HepG2 (cell line): ENCODE data around the gene MFSD2B. TPM values are rescaled to one million over a fixed set of nuclear protein-coding genes. Genes with fewer than 3 reads are reported as not detected.

Experiments
- CENPT ChIP-seq: sonication (generic); formaldehyde crosslinking; IDR thresholded peaks from 2 replicates; pipeline ENCODE4 v1.8.0; 2022; ENCODE audit warnings: low read depth, mild to moderate bottlenecking, moderate library complexity, missing genetic modification reagents
- HOXD1 ChIP-seq: sonication (generic); formaldehyde crosslinking; IDR thresholded peaks from 2 replicates; pipeline ENCODE4 v1.5.0; 2020; ENCODE audit warnings: missing genetic modification reagents
- MIER2 ChIP-seq: IDR thresholded peaks from 2 replicates; pipeline ENCODE4 v1.6.1; 2016; ENCODE audit warnings: missing biosample characterization, missing genetic modification reagents
- NONO ChIP-seq, 2 experiments: fragments of 450-650 bp in 1 of 2; sonication (generic) in 1 of 2; formaldehyde crosslinking in 1 of 2; IDR thresholded peaks in 1 of 2; conservative IDR thresholded peaks in 1 of 2; 2 replicates each; pipeline versions ENCODE4 v1.6.1 to v1.8.0; 2017 to 2022; ENCODE audit warnings: mild to moderate bottlenecking in 1 of 2, missing genetic modification reagents in 1 of 2, moderate library complexity in 1 of 2
- RAD51 ChIP-seq: fragments of 450-650 bp; IDR thresholded peaks from 2 replicates; pipeline ENCODE4 v1.6.1; 2016; ENCODE audit warnings: borderline replicate concordance
- RFXAP ChIP-seq: sonication (generic); formaldehyde crosslinking; IDR thresholded peaks from 2 replicates; pipeline ENCODE4 v1.4.0; 2020; ENCODE audit warnings: missing genetic modification reagents, borderline replicate concordance
- SMAD9 ChIP-seq: sonication (generic); formaldehyde crosslinking; IDR thresholded peaks from 2 replicates; pipeline ENCODE4 v1.5.1; 2020; ENCODE audit warnings: mild to moderate bottlenecking, missing genetic modification reagents
- SNAPC2 ChIP-seq: sonication (generic); formaldehyde crosslinking; IDR thresholded peaks from 2 replicates; pipeline ENCODE4 v1.8.1; 2022; ENCODE audit warnings: mild to moderate bottlenecking, missing genetic modification reagents
- SRSF1 ChIP-seq: fragments of 200-400 bp; formaldehyde crosslinking; optimal IDR thresholded peaks from 2 replicates; pipeline ENCODE3; 2017; ENCODE audit warnings: mild to moderate bottlenecking, low read depth, low read length, moderate library complexity
- ZNF260 ChIP-seq: sonication (generic); formaldehyde crosslinking; IDR thresholded peaks from 2 replicates; pipeline ENCODE4 v1.4.0; 2020; ENCODE audit warnings: missing genetic modification reagents, low read depth, mild to moderate bottlenecking, borderline replicate concordance
- ZNF263 ChIP-seq: sonication (generic); formaldehyde crosslinking; IDR thresholded peaks from 2 replicates; pipeline ENCODE4 v1.4.0; 2020; ENCODE audit warnings: missing genetic modification reagents
- ZNF501 ChIP-seq: sonication (generic); formaldehyde crosslinking; IDR thresholded peaks from 2 replicates; pipeline ENCODE4 v1.5.1; 2020; ENCODE audit warnings: mild to moderate bottlenecking, moderate library complexity, missing genetic modification reagents
- ZNF569 ChIP-seq: sonication (generic); formaldehyde crosslinking; IDR thresholded peaks from 2 replicates; pipeline ENCODE4 v1.5.0; 2020; ENCODE audit warnings: mild to moderate bottlenecking, missing genetic modification reagents, moderate library complexity, borderline replicate concordance
- ZNF772 ChIP-seq: sonication (generic); formaldehyde crosslinking; IDR thresholded peaks from 2 replicates; pipeline ENCODE4 v1.5.0; 2020; ENCODE audit warnings: mild to moderate bottlenecking, missing genetic modification reagents
- ZNF781 ChIP-seq: sonication (generic); formaldehyde crosslinking; IDR thresholded peaks from 2 replicates; pipeline ENCODE4 v1.5.1; 2020; ENCODE audit warnings: borderline replicate concordance, mild to moderate bottlenecking, missing genetic modification reagents; ENCODE audit errors: not compliant biosample characterization
- ZSCAN31 ChIP-seq: sonication (generic); formaldehyde crosslinking; IDR thresholded peaks from 2 replicates; pipeline ENCODE4 v1.5.0; 2020; ENCODE audit warnings: low read depth, mild to moderate bottlenecking, missing genetic modification reagents
- polyA plus RNA-seq, 8 experiments: library from polyadenylated mRNA; depleted of rRNA in 3 of 8; stranded (reverse) in 7 of 8; unstranded in 1 of 8; fragments of >200 nt; fragmentation: Illumina TruSeq in 4 of 8; extraction: Trizol in 4 of 8; gene quantifications; 2 replicates each; pipeline versions ENCODE4 v1.2.1 to v1.2.3, GENCODE V29; 2011 to 2016; ENCODE audit warnings: low read depth in 4 of 8, missing spikeins in 1 of 8, mixed read lengths in 1 of 8; ENCODE audit not compliant: insufficient read depth in 1 of 8
- total RNA-seq, 5 experiments: library from RNA; depleted of rRNA; stranded (reverse); fragments of >200 nt; fragmentation: Illumina TruSeq; extraction: Trizol; gene quantifications; 2 replicates each; pipeline ENCODE4 v1.2.3, GENCODE V29; 2016; ENCODE audit warnings: low read depth in 1 of 5
- TF ChIP-seq, protein P1 (sequence below): sonication (generic); formaldehyde crosslinking; IDR thresholded peaks from 2 replicates; pipeline ENCODE4 v1.5.0; 2020; ENCODE audit warnings: missing genetic modification reagents
- TF ChIP-seq, protein P2 (sequence below): sonication (generic); formaldehyde crosslinking; IDR thresholded peaks from 2 replicates; pipeline ENCODE4 v1.4.0; 2020; ENCODE audit warnings: mild to moderate bottlenecking, missing genetic modification reagents
- TF ChIP-seq, protein P3 (sequence below): sonication (generic); formaldehyde crosslinking; IDR thresholded peaks from 2 replicates; pipeline ENCODE4 v1.4.0; 2020; ENCODE audit warnings: missing genetic modification reagents, borderline replicate concordance
- TF ChIP-seq, protein P4 (sequence below): sonication (generic); formaldehyde crosslinking; IDR thresholded peaks from 2 replicates; pipeline ENCODE4 v1.5.1; 2020; ENCODE audit warnings: missing genetic modification reagents, mild to moderate bottlenecking, borderline replicate concordance

Gene MFSD2B
- total and polyA plus RNA-seq, 2 of the 13 experiments (the other 11 are each of a cell fraction or from before 2014, with no cell fraction given), result 0.21 to 0.93 TPM

GRCh38 chr2:24050041-24050979 is 40.4 kb downstream of the MFSD2B start (continued):
- TF ChIP-seq, protein P1, sequence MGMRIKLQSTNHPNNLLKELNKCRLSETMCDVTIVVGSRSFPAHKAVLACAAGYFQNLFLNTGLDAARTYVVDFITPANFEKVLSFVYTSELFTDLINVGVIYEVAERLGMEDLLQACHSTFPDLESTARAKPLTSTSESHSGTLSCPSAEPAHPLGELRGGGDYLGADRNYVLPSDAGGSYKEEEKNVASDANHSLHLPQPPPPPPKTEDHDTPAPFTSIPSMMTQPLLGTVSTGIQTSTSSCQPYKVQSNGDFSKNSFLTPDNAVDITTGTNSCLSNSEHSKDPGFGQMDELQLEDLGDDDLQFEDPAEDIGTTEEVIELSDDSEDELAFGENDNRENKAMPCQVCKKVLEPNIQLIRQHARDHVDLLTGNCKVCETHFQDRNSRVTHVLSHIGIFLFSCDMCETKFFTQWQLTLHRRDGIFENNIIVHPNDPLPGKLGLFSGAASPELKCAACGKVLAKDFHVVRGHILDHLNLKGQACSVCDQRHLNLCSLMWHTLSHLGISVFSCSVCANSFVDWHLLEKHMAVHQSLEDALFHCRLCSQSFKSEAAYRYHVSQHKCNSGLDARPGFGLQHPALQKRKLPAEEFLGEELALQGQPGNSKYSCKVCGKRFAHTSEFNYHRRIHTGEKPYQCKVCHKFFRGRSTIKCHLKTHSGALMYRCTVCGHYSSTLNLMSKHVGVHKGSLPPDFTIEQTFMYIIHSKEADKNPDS, result no peak
- TF ChIP-seq, protein P2, sequence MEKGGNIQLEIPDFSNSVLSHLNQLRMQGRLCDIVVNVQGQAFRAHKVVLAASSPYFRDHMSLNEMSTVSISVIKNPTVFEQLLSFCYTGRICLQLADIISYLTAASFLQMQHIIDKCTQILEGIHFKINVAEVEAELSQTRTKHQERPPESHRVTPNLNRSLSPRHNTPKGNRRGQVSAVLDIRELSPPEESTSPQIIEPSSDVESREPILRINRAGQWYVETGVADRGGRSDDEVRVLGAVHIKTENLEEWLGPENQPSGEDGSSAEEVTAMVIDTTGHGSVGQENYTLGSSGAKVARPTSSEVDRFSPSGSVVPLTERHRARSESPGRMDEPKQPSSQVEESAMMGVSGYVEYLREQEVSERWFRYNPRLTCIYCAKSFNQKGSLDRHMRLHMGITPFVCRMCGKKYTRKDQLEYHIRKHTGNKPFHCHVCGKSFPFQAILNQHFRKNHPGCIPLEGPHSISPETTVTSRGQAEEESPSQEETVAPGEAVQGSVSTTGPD, result no peak
- TF ChIP-seq RFXAP (CRISPR knock-in tag) (no peak), RAD51 (no peak), SMAD9 (no peak), SRSF1 (peak; percentile 78), ZNF781 (CRISPR knock-in tag) (no peak), ZNF260 (CRISPR knock-in tag) (no peak), HOXD1 (CRISPR knock-in tag) (0 out of 2 replicates have a peak, but pooled peaks have one; percentile 28), ZNF263 (CRISPR knock-in tag) (peak; percentile 83; the same call in 1 of the 2 replicates), ZNF501 (no peak), MIER2 (no peak), ZNF772 (CRISPR knock-in tag) (no peak), NONO (IDR thresholded peaks at IDR 0.05) (no peak), NONO (CRISPR knock-in tag; conservative IDR thresholded peaks at IDR 0.05) (peak; percentile 31; the same call in 1 of the 2 replicates), CENPT (no peak), ZSCAN31 (CRISPR knock-in tag) (peak; percentile 25; the same call in 1 of the 2 replicates), SNAPC2 (CRISPR knock-in tag) (no peak), ZNF569 (CRISPR knock-in tag) (0 out of 2 replicates have a peak, but pooled peaks have one; percentile 52)
- TF ChIP-seq, protein P3, sequence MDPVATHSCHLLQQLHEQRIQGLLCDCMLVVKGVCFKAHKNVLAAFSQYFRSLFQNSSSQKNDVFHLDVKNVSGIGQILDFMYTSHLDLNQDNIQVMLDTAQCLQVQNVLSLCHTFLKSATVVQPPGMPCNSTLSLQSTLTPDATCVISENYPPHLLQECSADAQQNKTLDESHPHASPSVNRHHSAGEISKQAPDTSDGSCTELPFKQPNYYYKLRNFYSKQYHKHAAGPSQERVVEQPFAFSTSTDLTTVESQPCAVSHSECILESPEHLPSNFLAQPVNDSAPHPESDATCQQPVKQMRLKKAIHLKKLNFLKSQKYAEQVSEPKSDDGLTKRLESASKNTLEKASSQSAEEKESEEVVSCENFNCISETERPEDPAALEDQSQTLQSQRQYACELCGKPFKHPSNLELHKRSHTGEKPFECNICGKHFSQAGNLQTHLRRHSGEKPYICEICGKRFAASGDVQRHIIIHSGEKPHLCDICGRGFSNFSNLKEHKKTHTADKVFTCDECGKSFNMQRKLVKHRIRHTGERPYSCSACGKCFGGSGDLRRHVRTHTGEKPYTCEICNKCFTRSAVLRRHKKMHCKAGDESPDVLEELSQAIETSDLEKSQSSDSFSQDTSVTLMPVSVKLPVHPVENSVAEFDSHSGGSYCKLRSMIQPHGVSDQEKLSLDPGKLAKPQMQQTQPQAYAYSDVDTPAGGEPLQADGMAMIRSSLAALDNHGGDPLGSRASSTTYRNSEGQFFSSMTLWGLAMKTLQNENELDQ (CRISPR knock-in tag), result no peak
- TF ChIP-seq, protein P4, sequence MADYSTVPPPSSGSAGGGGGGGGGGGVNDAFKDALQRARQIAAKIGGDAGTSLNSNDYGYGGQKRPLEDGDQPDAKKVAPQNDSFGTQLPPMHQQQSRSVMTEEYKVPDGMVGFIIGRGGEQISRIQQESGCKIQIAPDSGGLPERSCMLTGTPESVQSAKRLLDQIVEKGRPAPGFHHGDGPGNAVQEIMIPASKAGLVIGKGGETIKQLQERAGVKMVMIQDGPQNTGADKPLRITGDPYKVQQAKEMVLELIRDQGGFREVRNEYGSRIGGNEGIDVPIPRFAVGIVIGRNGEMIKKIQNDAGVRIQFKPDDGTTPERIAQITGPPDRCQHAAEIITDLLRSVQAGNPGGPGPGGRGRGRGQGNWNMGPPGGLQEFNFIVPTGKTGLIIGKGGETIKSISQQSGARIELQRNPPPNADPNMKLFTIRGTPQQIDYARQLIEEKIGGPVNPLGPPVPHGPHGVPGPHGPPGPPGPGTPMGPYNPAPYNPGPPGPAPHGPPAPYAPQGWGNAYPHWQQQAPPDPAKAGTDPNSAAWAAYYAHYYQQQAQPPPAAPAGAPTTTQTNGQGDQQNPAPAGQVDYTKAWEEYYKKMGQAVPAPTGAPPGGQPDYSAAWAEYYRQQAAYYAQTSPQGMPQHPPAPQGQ (CRISPR knock-in tag), result no peak
